Uterus (tissue), 4 donors: ENCODE data around the gene COL26A1. TPM values are rescaled to one million over a fixed set of nuclear protein-coding genes. Genes with fewer than 3 reads are reported as not detected.

Source experiments
- DNase-seq, 2 donors: peaks; one replicate each; pipeline ENCODE4 v3.0.0-alpha.2; 2019 to 2020
- H3K27ac ChIP-seq, 2 donors: fragments of 200-600 bp; sonication (generic); 1 replicate in 1 of 2; 2 replicates in 1 of 2; pipeline ENCODE4 v1.5.1; 2016 to 2018
- H3K27me3 ChIP-seq, 2 donors: fragments of 200-600 bp; sonication (generic); one replicate each; pipeline ENCODE4 v1.5.1; 2018 to 2019; ENCODE audit warnings: control low read depth in 1 of 2
- H3K36me3 ChIP-seq, 2 donors: fragments of 200-600 bp; sonication (generic); one replicate each; pipeline ENCODE4 v1.5.1; 2019; ENCODE audit warnings: control low read depth in 1 of 2
- H3K4me1 ChIP-seq, 2 donors: fragments of 200-600 bp; sonication (generic); one replicate each; pipeline ENCODE4 v1.5.1; 2018 to 2019; ENCODE audit warnings: control low read depth in 1 of 2
- H3K4me3 ChIP-seq, 2 donors: fragments of 200-600 bp; sonication (generic); 1 replicate in 1 of 2; 2 replicates in 1 of 2; pipeline ENCODE4 v1.5.1; 2018 to 2019; ENCODE audit warnings: mild to moderate bottlenecking in 1 of 2
- H3K9me3 ChIP-seq, 2 donors: fragments of 200-600 bp; sonication (generic); one replicate each; pipeline ENCODE4 v1.5.1; 2019; ENCODE audit warnings: control low read depth in 1 of 2
- POLR2A ChIP-seq, 2 donors: fragments of 450-650 bp; IDR thresholded peaks; one replicate each; pipeline ENCODE4 v1.6.1; 2016; ENCODE audit warnings: antibody characterized with exemption in 2 of 2, mild to moderate bottlenecking in 1 of 2, moderate library complexity in 1 of 2
- intact Hi-C: fragments of 100-400 bp; cut with DNase I; formaldehyde crosslinking; loops from one replicate; pipeline ENCODE4 v1.15.1; 2023; ENCODE audit warnings: low total_unique reads
- total RNA-seq, 4 donors: library from RNA; depleted of rRNA in 3 of 4; stranded (reverse); fragments of >200 nt in 3 of 4; gene quantifications; one replicate each; pipeline versions ENCODE4 v1.1.0 to v1.2.4, GENCODE V29; 2014 to 2023
- TF ChIP-seq, protein P1 (sequence below), 4 experiments: fragments of 200-600 bp in 2 of 4; fragments of 450-650 bp in 2 of 4; sonication (generic) in 2 of 4; IDR thresholded peaks; one replicate each; pipeline ENCODE4 v1.5.1; 2016 to 2019; ENCODE audit warnings: antibody characterized with exemption in 4 of 4, mild to moderate bottlenecking in 2 of 4, moderate library complexity in 1 of 4
- donor health status: DM: yes; HTN: yes; CAD: no.

The COL26A1 gene
- total RNA-seq, 4 donors from 2014 or later = 0.30 to 11.8 TPM; not detected in 2

DNA sequence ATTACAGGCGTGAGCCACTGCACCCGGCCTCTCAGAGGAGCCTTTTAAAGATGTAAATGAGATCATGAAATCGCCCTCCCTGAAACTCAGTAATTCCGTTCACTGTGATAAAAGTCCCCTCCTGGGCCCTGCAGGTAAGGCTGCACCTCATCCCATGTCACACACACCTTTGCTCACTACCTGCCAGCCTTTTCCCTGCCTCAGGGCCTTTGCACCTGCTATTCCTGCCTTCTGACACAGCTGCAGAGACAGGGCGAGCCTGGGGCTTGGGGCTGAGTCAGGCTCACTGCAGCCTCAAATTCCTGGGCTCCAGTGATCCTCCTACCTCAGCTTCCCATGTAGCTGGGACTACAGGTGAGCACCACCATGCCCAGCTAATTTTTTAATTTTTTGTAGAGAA lies 147.6 kb downstream of the COL26A1 start:
- intact Hi-C loops = no loop called here
- Histone ChIP-seq H3K9me3 (no peaks in the 10 kb centered on the region), H3K27ac (no peak overlapping the region), H3K27me3 (no peaks in the 10 kb centered on the region), H3K4me1 (no peaks in the 10 kb centered on the region), H3K36me3 (no peaks in the 10 kb centered on the region), H3K4me3 (no peak overlapping the region)
- TF ChIP-seq, protein P1, sequence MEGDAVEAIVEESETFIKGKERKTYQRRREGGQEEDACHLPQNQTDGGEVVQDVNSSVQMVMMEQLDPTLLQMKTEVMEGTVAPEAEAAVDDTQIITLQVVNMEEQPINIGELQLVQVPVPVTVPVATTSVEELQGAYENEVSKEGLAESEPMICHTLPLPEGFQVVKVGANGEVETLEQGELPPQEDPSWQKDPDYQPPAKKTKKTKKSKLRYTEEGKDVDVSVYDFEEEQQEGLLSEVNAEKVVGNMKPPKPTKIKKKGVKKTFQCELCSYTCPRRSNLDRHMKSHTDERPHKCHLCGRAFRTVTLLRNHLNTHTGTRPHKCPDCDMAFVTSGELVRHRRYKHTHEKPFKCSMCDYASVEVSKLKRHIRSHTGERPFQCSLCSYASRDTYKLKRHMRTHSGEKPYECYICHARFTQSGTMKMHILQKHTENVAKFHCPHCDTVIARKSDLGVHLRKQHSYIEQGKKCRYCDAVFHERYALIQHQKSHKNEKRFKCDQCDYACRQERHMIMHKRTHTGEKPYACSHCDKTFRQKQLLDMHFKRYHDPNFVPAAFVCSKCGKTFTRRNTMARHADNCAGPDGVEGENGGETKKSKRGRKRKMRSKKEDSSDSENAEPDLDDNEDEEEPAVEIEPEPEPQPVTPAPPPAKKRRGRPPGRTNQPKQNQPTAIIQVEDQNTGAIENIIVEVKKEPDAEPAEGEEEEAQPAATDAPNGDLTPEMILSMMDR (IDR thresholded peaks at IDR 0.05) = no peak
- no peak for TF ChIP-seq POLR2A (IDR thresholded peaks at IDR 0.05)
- no peak for DNase-seq

GRCh38 chr7:101511965-101512364 lies 149.3 kb downstream of the COL26A1 start:
- Histone ChIP-seq H3K27me3 (no peaks in the 10 kb centered on the region), H3K9me3 (no peaks in the 10 kb centered on the region), H3K4me3 (no peak overlapping the region), H3K4me1 (no peaks in the 10 kb centered on the region), H3K36me3 (no peaks in the 10 kb centered on the region), H3K27ac (no peak overlapping the region)
- no peak for TF ChIP-seq POLR2A (IDR thresholded peaks at IDR 0.05)
- TF ChIP-seq, protein P1 (IDR thresholded peaks at IDR 0.05) = no peak
- intact Hi-C loops = no loop called here
- no peak for DNase-seq

DNA sequence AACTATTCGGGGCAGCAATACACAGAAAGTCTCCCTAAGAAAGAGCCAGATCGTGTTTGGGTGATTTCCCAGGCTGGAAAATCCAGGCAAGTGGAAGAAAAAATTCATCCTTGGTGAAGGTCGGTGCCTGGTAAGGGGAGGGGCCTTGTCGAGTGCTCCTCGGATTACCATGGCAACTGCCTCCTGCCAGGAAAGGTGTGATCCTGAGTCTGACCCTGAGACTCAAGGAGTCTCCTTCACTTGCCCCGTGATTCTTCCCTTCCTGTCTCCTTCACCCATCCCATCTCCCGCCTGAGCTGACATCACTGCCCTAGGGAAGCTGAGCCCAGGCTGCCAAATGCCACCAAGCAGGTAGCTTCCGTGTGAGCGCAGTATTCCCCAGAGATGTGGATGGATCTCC lies 154.2 kb downstream of the COL26A1 start:
- no peak overlapping the region for H3K27ac ChIP-seq
- no peaks in the 10 kb centered on the region for H3K9me3 ChIP-seq
- no peaks in the 10 kb centered on the region for H3K4me1 ChIP-seq
- no peak overlapping the region for H3K4me3 ChIP-seq
- DNase-seq = no peak
- H3K36me3 ChIP-seq = no peaks in the 10 kb centered on the region
- no peaks in the 10 kb centered on the region for H3K27me3 ChIP-seq
- intact Hi-C loops = no loop called here
- no peak for TF ChIP-seq POLR2A (IDR thresholded peaks at IDR 0.05)
- TF ChIP-seq, protein P1 (IDR thresholded peaks at IDR 0.05) = no peak

GRCh38 chr7:101517304-101517703 lies 154.6 kb downstream of the COL26A1 start:
- TF ChIP-seq, protein P1 (IDR thresholded peaks at IDR 0.05) = no peak
- TF ChIP-seq POLR2A (IDR thresholded peaks at IDR 0.05) = no peak
- H3K27ac ChIP-seq = no peak overlapping the region
- H3K4me1 ChIP-seq = no peaks in the 10 kb centered on the region
- H3K4me3 ChIP-seq = no peak overlapping the region
- no peaks in the 10 kb centered on the region for H3K36me3 ChIP-seq
- no peak for DNase-seq
- no peaks in the 10 kb centered on the region for H3K27me3 ChIP-seq
- no peaks in the 10 kb centered on the region for H3K9me3 ChIP-seq
- intact Hi-C loops = no loop called here

GRCh38 chr7:101518336-101518735 lies 155.7 kb downstream of the COL26A1 start:
- no peak for DNase-seq
- H3K9me3 ChIP-seq = no peaks in the 10 kb centered on the region
- no peaks in the 10 kb centered on the region for H3K36me3 ChIP-seq
- intact Hi-C loops = no loop called here
- H3K4me1 ChIP-seq = no peaks in the 10 kb centered on the region
- TF ChIP-seq, protein P1 (IDR thresholded peaks at IDR 0.05) = no peak
- TF ChIP-seq POLR2A (IDR thresholded peaks at IDR 0.05) = no peak
- no peak overlapping the region for H3K27ac ChIP-seq
- no peak overlapping the region for H3K4me3 ChIP-seq
- no peaks in the 10 kb centered on the region for H3K27me3 ChIP-seq
